Astrocyte (in vitro differentiated cells and primary cell): Measurements from ENCODE around the gene KIRREL3. TPM values are rescaled to one million over a fixed set of nuclear protein-coding genes. Genes with fewer than 3 reads are reported as not detected.
A peak's percentile ranks its signal among the peaks of the same experiment; 100 is the strongest.

Experiments used
- DNase-seq: peaks from one replicate; pipeline ENCODE4 v3.0.0-alpha.2; 2010; ENCODE audit warnings: low read depth
- FAIRE-seq: peaks from 2 replicates; lab custom pipeline; 2011; peaks lifted over from hg19 to GRCh38; lab: Jason Lieb, UNC
- H2AFZ ChIP-seq: 2 replicates; pipeline ENCODE4 v1.6.0; 2012; ENCODE audit warnings: low read depth, low read length, inconsistent platforms
- H3K27ac ChIP-seq: 2 replicates; pipeline ENCODE4 v1.5.1; 2011; ENCODE audit warnings: low read depth, low read length, inconsistent platforms
- H3K27me3 ChIP-seq: 2 replicates; pipeline ENCODE4 v1.6.0; 2011; ENCODE audit warnings: low read length, inconsistent platforms; ENCODE audit not compliant: insufficient read depth
- H3K36me3 ChIP-seq: 2 replicates; pipeline ENCODE4 v1.5.1; 2011; ENCODE audit warnings: low read length, inconsistent platforms; ENCODE audit not compliant: insufficient read depth
- H3K4me1 ChIP-seq: 2 replicates; pipeline ENCODE4 v1.5.1; 2011; ENCODE audit warnings: low read length, inconsistent platforms; ENCODE audit not compliant: insufficient read depth
- H3K4me2 ChIP-seq: 2 replicates; pipeline ENCODE4 v1.6.0; 2012; ENCODE audit warnings: low read length, inconsistent platforms
- H3K4me3 ChIP-seq: 2 replicates; pipeline ENCODE4 v1.5.1; 2011; ENCODE audit warnings: low read depth, mild to moderate bottlenecking, low read length, inconsistent platforms; ENCODE audit not compliant: insufficient read depth
- H3K79me2 ChIP-seq: 2 replicates; pipeline ENCODE4 v1.6.0; 2012; ENCODE audit warnings: mild to moderate bottlenecking, low read length, inconsistent platforms; ENCODE audit not compliant: insufficient read depth
- H3K9ac ChIP-seq: 2 replicates; pipeline ENCODE4 v1.6.0; 2012; ENCODE audit warnings: mild to moderate bottlenecking, low read length, inconsistent platforms
- H3K9me3 ChIP-seq: 2 replicates; pipeline ENCODE4 v1.5.1; 2012; ENCODE audit warnings: low read depth, mild to moderate bottlenecking, low read length, inconsistent platforms; ENCODE audit not compliant: insufficient read depth
- H4K20me1 ChIP-seq: 2 replicates; pipeline ENCODE4 v1.6.0; 2012; ENCODE audit warnings: low read length, inconsistent platforms; ENCODE audit not compliant: insufficient read depth
- H3K27ac Mint-ChIP-seq: one replicate; pipeline ENCODE4 v1.8.0; 2021; ENCODE audit warnings: mild to moderate bottlenecking, mixed read lengths; ENCODE audit not compliant: unreplicated experiment
- H3K27me3 Mint-ChIP-seq: one replicate; pipeline ENCODE4 v1.8.0; 2021; ENCODE audit warnings: low read depth, mixed read lengths; ENCODE audit not compliant: unreplicated experiment
- H3K36me3 Mint-ChIP-seq: one replicate; pipeline ENCODE4 v1.8.0; 2021; ENCODE audit warnings: low read depth, mixed read lengths; ENCODE audit not compliant: unreplicated experiment
- H3K4me1 Mint-ChIP-seq: one replicate; pipeline ENCODE4 v1.8.0; 2021; ENCODE audit warnings: low read depth, mixed read lengths; ENCODE audit not compliant: unreplicated experiment
- H3K4me3 Mint-ChIP-seq: one replicate; pipeline ENCODE4 v1.8.0; 2021; ENCODE audit warnings: mild to moderate bottlenecking, moderate library complexity, mixed read lengths; ENCODE audit not compliant: unreplicated experiment
- H3K9me3 Mint-ChIP-seq: one replicate; pipeline ENCODE4 v1.8.0; 2021; ENCODE audit warnings: mild to moderate bottlenecking, mixed read lengths; ENCODE audit not compliant: unreplicated experiment
- CTCF ChIP-seq: IDR thresholded peaks from 2 replicates; pipeline ENCODE4 v1.5.1; 2011; ENCODE audit warnings: low read depth, mild to moderate bottlenecking, inconsistent platforms, low read length, moderate library complexity; ENCODE audit not compliant: insufficient read depth
- EZH2 ChIP-seq: IDR thresholded peaks from 2 replicates; pipeline ENCODE4 v1.6.1; 2012; ENCODE audit warnings: mild to moderate bottlenecking, low read length, inconsistent platforms; ENCODE audit not compliant: insufficient read depth
- total RNA-seq: library from RNA; stranded (reverse); gene quantifications from 2 replicates; pipeline ENCODE4 v1.2.1, GENCODE V29; 2021

KIRREL3 gene
- total RNA-seq, 1 donor from 2014 or later, result 0.91 TPM

GRCh38 chr11:126420698-126421256, 579.8 kb downstream of the KIRREL3 start:
- FAIRE-seq, result no peak
- Mint-ChIP-seq H3K9me3 (no peaks in the 10 kb centered on the region), H3K36me3 (peaks cover 14% of the 10 kb centered on the region), H3K27ac (no peak overlapping the region), H3K4me3 (no peak overlapping the region), H3K4me1 (peaks cover 5% of the 10 kb centered on the region), H3K27me3 (peaks cover 11% of the 10 kb centered on the region)
- H3K27me3 ChIP-seq, result no peaks in the 10 kb centered on the region
- no peak for DNase-seq
- no peak for TF ChIP-seq EZH2
- TF ChIP-seq CTCF, result no peak
- peaks cover 5% of the 10 kb centered on the region for H3K4me1 ChIP-seq
- no peaks in the 10 kb centered on the region for H3K79me2 ChIP-seq
- H4K20me1 ChIP-seq, result no peaks in the 10 kb centered on the region
- no peaks in the 10 kb centered on the region for H3K36me3 ChIP-seq
- H3K4me3 ChIP-seq, result no peak overlapping the region
- no peaks in the 10 kb centered on the region for H3K9me3 ChIP-seq
- no peak overlapping the region for H3K4me2 ChIP-seq
- no peak overlapping the region for H3K27ac ChIP-seq
- H2AFZ ChIP-seq, result no peak overlapping the region
- no peak overlapping the region for H3K9ac ChIP-seq

GRCh38 chr11:126419801-126420697, 580.5 kb downstream of the KIRREL3 start:
- Histone ChIP-seq H3K79me2 (no peaks in the 10 kb centered on the region), H3K4me3 (no peak overlapping the region), H3K4me1 (peaks cover 5% of the 10 kb centered on the region), H2AFZ (no peak overlapping the region), H3K4me2 (no peak overlapping the region), H4K20me1 (no peaks in the 10 kb centered on the region), H3K9ac (no peak overlapping the region), H3K9me3 (no peaks in the 10 kb centered on the region), H3K27ac (no peak overlapping the region), H3K36me3 (no peaks in the 10 kb centered on the region), H3K27me3 (no peaks in the 10 kb centered on the region)
- no peak overlapping the region for H3K27ac Mint-ChIP-seq
- H3K27me3 Mint-ChIP-seq, result peaks cover 9% of the 10 kb centered on the region
- no peak overlapping the region for H3K4me3 Mint-ChIP-seq
- no peaks in the 10 kb centered on the region for H3K9me3 Mint-ChIP-seq
- no peak for TF ChIP-seq EZH2
- TF ChIP-seq CTCF, result no peak
- DNase-seq (peak; percentile 55), FAIRE-seq (no peak)
- H3K4me1 Mint-ChIP-seq, result peaks cover 5% of the 10 kb centered on the region
- peaks cover 14% of the 10 kb centered on the region for H3K36me3 Mint-ChIP-seq
